ENCODE results near the gene TMPRSS12.

Gene TMPRSS12

GRCh38 chr12:50933459-50934124 is 90.9 kb downstream of the TMPRSS12 start:
- TF ChIP-seq, protein P1, sequence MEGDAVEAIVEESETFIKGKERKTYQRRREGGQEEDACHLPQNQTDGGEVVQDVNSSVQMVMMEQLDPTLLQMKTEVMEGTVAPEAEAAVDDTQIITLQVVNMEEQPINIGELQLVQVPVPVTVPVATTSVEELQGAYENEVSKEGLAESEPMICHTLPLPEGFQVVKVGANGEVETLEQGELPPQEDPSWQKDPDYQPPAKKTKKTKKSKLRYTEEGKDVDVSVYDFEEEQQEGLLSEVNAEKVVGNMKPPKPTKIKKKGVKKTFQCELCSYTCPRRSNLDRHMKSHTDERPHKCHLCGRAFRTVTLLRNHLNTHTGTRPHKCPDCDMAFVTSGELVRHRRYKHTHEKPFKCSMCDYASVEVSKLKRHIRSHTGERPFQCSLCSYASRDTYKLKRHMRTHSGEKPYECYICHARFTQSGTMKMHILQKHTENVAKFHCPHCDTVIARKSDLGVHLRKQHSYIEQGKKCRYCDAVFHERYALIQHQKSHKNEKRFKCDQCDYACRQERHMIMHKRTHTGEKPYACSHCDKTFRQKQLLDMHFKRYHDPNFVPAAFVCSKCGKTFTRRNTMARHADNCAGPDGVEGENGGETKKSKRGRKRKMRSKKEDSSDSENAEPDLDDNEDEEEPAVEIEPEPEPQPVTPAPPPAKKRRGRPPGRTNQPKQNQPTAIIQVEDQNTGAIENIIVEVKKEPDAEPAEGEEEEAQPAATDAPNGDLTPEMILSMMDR (conservative IDR thresholded peaks at IDR 0.05), result no peak
- no peak overlapping the region for H3K27ac ChIP-seq

DNA sequence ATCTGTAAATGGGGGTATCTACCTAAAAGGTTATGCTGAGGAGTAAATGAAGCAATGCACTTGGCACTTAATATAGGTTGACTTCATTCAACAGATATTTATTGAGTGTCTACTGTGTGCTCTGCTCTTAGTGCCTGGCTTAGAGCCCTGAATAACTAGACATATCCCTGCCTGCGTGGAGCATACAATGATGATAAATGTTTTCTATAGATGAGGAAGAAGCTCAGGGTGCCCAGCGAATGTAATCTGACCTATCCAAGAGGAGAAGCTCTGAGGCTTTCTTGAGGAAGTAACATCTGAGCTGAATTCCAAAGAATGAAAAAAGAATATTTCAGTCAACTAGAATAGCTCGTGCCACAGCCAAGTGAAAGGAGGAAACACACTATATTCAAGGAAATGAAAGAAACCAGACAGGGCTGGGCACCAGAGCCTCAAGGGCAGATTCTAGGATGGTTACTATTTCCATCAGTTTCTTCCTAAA is 91.7 kb downstream of the TMPRSS12 start:
- TF ChIP-seq, protein P1 (conservative IDR thresholded peaks at IDR 0.05), result no peak

DNA sequence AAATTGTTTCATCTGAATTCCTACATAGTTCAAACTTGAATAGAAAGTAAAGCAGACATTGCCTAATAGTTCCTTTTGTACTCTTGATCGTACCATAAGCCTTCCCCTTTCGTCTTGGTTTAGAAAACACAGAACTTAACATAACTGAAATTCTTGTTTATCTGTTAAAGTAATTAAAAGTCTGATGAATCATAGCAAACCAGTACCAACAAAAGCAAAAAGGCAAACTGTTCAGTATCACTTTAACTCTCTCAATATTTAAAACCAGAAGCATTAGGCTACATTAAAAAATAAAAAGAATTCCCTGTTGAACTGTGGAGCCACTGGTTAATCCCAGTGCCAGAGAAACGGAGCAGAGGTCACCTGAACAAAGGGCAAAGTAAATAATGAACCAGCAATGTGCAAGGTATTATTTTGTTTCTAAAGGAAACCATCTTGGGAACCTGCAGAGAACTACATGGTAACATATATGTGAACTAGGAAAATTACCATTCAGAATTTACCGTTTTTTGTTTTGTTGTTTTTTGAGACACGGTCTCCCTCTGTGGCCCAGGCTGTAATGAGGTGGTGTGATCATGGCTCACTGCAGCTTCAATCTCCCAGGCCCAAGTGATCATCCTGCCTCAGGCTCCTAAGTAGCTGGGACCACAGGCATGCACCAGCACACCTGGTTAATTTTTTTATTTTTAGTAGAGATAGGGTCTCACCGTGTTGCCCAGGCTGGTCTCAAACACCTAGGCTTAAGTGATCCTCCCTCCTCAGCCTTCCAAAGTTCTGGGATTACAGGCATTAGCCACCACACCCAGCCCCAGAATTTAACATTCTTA is 92.5 kb downstream of the TMPRSS12 start:
- no peak overlapping the region for H3K27ac ChIP-seq
- TF ChIP-seq, protein P1 (conservative IDR thresholded peaks at IDR 0.05), result no peak

More for the DNA sequence above, 91.7 kb downstream of the TMPRSS12 start:
- no peak overlapping the region for H3K27ac ChIP-seq

- H3K27ac ChIP-seq, result no peak overlapping the region
- TF ChIP-seq, protein P1 (conservative IDR thresholded peaks at IDR 0.05), result no peak
Measured at GRCh38 chr12:50936821-50937530, 94.2 kb downstream of the TMPRSS12 start.
